ENCODE measurements around the gene WNT2B.

DNA sequence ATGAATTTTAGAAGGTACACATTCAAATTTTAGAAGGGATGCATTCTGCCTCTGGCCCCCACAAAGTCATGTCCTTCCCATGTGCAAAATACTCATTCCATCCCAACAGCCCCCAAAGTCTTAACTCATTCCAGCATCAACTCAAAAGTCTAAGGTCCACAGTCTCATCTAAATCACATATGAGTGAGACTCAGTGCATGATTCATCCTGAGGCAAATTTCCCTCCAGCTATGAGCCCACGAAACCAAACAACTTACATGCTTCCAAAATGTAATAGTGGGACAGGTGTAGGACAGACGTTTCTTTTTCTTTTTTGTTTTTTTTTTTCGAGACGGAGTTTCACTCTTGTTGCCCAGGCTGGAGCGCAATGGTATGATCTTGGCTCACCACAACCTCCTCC, 12.5 kb upstream of the WNT2B start:
- no peak for TF ChIP-seq EP300 (IDR thresholded peaks at IDR 0.05)
- TF ChIP-seq, protein P1, sequence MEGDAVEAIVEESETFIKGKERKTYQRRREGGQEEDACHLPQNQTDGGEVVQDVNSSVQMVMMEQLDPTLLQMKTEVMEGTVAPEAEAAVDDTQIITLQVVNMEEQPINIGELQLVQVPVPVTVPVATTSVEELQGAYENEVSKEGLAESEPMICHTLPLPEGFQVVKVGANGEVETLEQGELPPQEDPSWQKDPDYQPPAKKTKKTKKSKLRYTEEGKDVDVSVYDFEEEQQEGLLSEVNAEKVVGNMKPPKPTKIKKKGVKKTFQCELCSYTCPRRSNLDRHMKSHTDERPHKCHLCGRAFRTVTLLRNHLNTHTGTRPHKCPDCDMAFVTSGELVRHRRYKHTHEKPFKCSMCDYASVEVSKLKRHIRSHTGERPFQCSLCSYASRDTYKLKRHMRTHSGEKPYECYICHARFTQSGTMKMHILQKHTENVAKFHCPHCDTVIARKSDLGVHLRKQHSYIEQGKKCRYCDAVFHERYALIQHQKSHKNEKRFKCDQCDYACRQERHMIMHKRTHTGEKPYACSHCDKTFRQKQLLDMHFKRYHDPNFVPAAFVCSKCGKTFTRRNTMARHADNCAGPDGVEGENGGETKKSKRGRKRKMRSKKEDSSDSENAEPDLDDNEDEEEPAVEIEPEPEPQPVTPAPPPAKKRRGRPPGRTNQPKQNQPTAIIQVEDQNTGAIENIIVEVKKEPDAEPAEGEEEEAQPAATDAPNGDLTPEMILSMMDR (IDR thresholded peaks at IDR 0.05) = no peak

Measured in gastroesophageal sphincter (tissue), 3 donors.